ENCODE measurements around the gene LRRC41.
"Not testable (repeated sequence)": the region's sequence is repeated elsewhere in the genome, so short reads cannot be mapped to it uniquely, and the experiment has no call there.

Gene LRRC41

DNA sequence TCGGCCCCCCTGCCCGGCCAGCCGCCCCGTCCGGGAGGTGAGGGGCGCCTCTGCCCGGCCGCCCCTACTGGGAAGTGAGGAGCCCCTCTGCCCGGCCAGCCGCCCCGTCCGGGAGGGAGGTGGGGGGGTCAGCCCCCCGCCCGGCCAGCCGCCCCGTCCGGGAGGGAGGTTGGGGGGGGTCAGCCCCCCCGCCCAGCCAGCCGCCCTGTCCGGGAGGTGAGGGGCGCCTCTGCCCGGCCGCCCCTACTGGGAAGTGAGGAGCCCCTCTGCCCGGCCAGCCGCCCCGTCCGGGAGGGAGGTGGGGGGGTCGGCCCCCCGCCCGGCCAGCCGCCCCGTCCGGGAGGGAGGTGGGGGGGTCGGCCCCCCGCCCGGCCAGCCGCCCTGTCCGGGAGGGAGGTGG is 61.7 kb downstream of the LRRC41 start:
- DNase-seq: not testable (repeated sequence)

DNA sequence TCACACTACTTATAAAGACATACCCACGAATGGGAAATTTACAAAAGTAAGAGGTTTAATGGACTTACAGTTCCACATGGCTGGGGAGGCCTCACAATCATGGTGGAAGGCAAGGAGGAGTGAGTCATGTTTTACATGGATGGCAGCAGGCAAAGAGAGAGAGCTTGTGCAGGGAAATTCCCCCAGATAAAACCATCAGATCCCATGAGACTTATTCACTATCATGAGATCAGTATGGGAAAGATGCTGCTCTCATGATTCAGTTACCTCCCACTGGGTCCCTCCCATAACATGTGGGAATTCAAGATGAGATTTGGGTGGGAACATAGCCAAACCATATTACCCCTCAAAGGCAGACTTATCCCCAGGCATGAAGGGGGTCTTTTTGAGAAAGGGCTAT is 64.6 kb downstream of the LRRC41 start:
- DNase-seq: not testable (repeated sequence)

GRCh38 chr1:46236882-46237281 is 66.5 kb downstream of the LRRC41 start:
- DNase-seq: no peak

DNA sequence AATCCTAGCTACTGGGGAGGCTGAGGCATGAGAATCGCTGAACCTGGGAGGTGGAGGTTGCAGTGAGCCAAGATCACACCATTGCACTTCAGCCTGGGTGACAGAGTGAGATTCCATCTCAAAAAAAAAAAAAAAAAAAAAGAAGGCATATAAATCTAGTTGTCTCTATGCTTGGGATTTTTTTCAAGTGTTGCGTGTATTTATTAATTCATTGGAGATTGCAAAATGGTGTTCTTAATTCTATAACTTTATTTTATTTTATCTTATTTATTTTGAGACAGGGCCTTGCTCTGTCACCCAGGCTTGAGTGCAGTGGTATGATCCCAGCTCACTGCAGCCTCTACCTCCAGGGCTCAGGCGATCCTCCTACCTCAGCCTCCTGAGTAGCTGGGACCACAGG is 72.2 kb downstream of the LRRC41 start:
- not testable (repeated sequence) for DNase-seq

All from activated T-cell treated with anti-CD3 and anti-CD28 coated beads for 4 hours (primary cell).